ENCODE results near the gene RGS2.

RGS2 gene

GRCh38 chr1:192860478-192861185 lies 51.8 kb downstream of the RGS2 start:
- Histone ChIP-seq H3K9me3 (ENCODE audit: control insufficient read depth in 1 of 2, low read length in 2 of 2) (no peaks in the 10 kb centered on the region), H3K4me3 (ENCODE audit: low read depth in 1 of 2, low read length in 2 of 2) (no peak overlapping the region), H3K36me3 (ENCODE audit: control insufficient read depth in 1 of 2, insufficient read depth in 2 of 2, low read length in 2 of 2) (no peaks in the 10 kb centered on the region), H3K27me3 (ENCODE audit: low read depth, low read length) (no peaks in the 10 kb centered on the region), H3K4me1 (ENCODE audit: control insufficient read depth in 1 of 2, insufficient read depth in 2 of 2, low read length in 2 of 2) (no peaks in the 10 kb centered on the region), H3K27ac (ENCODE audit: low read length) (no peak overlapping the region)

GRCh38 chr1:192861860-192862259 lies 53.0 kb downstream of the RGS2 start:
- Histone ChIP-seq H3K9me3 (ENCODE audit: control insufficient read depth in 1 of 2, low read length in 2 of 2) (no peaks in the 10 kb centered on the region), H3K27me3 (ENCODE audit: low read depth, low read length) (no peaks in the 10 kb centered on the region), H3K4me1 (ENCODE audit: control insufficient read depth in 1 of 2, insufficient read depth in 2 of 2, low read length in 2 of 2) (no peaks in the 10 kb centered on the region), H3K36me3 (ENCODE audit: control insufficient read depth in 1 of 2, insufficient read depth in 2 of 2, low read length in 2 of 2) (no peaks in the 10 kb centered on the region), H3K27ac (ENCODE audit: low read length) (no peak overlapping the region), H3K4me3 (ENCODE audit: low read depth in 1 of 2, low read length in 2 of 2) (no peak overlapping the region)
